ENCODE data around the gene TYK2. TPM values are rescaled to one million over a fixed set of nuclear protein-coding genes. Genes with fewer than 3 reads are reported as not detected.
"Not testable (repeated sequence)": the region's sequence is repeated elsewhere in the genome, so short reads cannot be mapped to it uniquely, and the experiment has no call there.

Gene TYK2
- total and polyA plus RNA-seq, 2 of the 4 experiments (the other 2 are of a cell fraction), result 40.9 to 97.9 TPM

DNA sequence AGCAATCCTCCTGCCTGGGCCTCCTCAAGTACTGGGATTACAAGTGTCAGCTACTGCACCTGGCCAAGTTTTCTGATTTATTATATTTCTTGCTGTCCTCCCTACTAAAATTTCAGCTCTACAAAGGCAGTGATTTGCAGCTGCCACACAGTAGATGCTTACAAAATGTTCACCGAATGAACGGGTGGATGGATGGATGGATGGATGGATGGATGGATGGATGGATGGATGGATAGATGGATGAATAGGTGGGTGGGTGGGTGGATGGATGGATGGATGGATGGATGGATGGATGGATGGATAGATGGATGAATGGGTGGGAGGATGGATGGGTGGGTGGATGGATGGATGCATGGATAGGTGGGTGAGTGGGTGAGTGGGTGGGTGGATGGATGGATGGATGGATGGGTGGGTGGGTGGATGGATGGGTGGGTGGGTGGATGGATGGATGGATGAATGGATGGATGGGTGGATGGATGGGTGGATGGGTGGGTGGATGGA is 3.2 kb downstream of the TYK2 start:
- CTCF ChIA-PET; H3K9me1 ChIP-seq (ENCODE audit: insufficient read depth, low read length); H3K4me1 ChIP-seq (ENCODE audit: control insufficient read depth, insufficient read depth, low read length); H4K5ac ChIP-seq (ENCODE audit: low read depth, low read length); H4K91ac ChIP-seq (ENCODE audit: insufficient read depth, low read depth, low read length); H2AK9ac ChIP-seq (replicated peaks; ENCODE audit: low read depth, low read length, poor library complexity); H2BK120ac ChIP-seq (ENCODE audit: low read depth, low read length); H3K4me3 ChIP-seq (ENCODE audit: insufficient read depth, low read depth, low read length); H3K14ac ChIP-seq (replicated peaks; ENCODE audit: low read depth, low read length); H3K56ac ChIP-seq (ENCODE audit: extremely low read depth, insufficient read depth, low read length); H4K8ac ChIP-seq (ENCODE audit: low read depth in 2 of 2, low read length in 2 of 2); H2AFZ ChIP-seq (replicated peaks; ENCODE audit: low read length, poor library complexity); H3K9me3 ChIP-seq (ENCODE audit: control insufficient read depth, insufficient read depth, low read length); H3K4me2 ChIP-seq (ENCODE audit: low read depth, low read length); ATAC-seq (ENCODE audit: low read depth); H2BK15ac ChIP-seq (ENCODE audit: low read depth, low read length); H3K18ac ChIP-seq (ENCODE audit: low read depth, low read length); H2AK5ac ChIP-seq (ENCODE audit: low read depth, low read length); DNase-seq; BruUV-seq (replicated peaks); H3K9ac ChIP-seq (ENCODE audit: low read depth, low read length); H3K4ac ChIP-seq (ENCODE audit: low read depth, low read length); H4K20me1 ChIP-seq (ENCODE audit: insufficient read depth, low read length); in situ Hi-C loops (cut with MboI; ENCODE audit: low sequenced_read_pairs); intact Hi-C loops (cut with micrococcal nuclease); H2BK20ac ChIP-seq (ENCODE audit: low read depth, low read length); dilution Hi-C loops (cut with HindIII; ENCODE audit: low sequenced_read_pairs, unreplicated experiment); H2BK5ac ChIP-seq (ENCODE audit: low read depth, low read length, poor library complexity, severe bottlenecking); H3K23ac ChIP-seq (ENCODE audit: low read depth, low read length); POLR2A ChIA-PET (ENCODE audit: unreplicated experiment); H3K27ac ChIP-seq (ENCODE audit: insufficient read depth, low read length); H3K27me3 ChIP-seq (ENCODE audit: control insufficient read depth, insufficient read depth, low read length): not testable (repeated sequence)
- Histone ChIP-seq H3K79me1 (ENCODE audit: low read depth in 1 of 2, low read length in 2 of 2) (peaks cover 14 to 25% of the 10 kb centered on the region in 2 experiments), H3K36me3 (ENCODE audit: control insufficient read depth, insufficient read depth, low read length) (peaks cover 25% of the 10 kb centered on the region)
- 100% methylated on average over 1 of the region's 2 CpGs; no CpG with 5 or more reads in 1 of the 2 experiments for WGBS, 2 experiments (ENCODE audit: extremely low coverage in 2 of 2, insufficient read length in 1 of 2)

Measured in IMR-90 (cell line).